Breast epithelium (tissue), 3 donors: ENCODE results near the gene TDRD1.

Experiments used
- POLR2A ChIP-seq: fragments of 450-650 bp; IDR thresholded peaks from one replicate; pipeline ENCODE4 v1.6.1; 2016; ENCODE audit warnings: antibody characterized with exemption, mild to moderate bottlenecking, moderate library complexity
- TF ChIP-seq, protein P1 (sequence below), 3 donors: fragments of 450-650 bp; IDR thresholded peaks; one replicate each; pipeline ENCODE4 v1.5.1; 2016 to 2017; ENCODE audit warnings: antibody characterized with exemption in 3 of 3, mild to moderate bottlenecking in 3 of 3, moderate library complexity in 3 of 3

GRCh38 chr10:114188001-114188400 lies 8.8 kb downstream of the TDRD1 start:
- TF ChIP-seq POLR2A = no peak
- TF ChIP-seq, protein P1, sequence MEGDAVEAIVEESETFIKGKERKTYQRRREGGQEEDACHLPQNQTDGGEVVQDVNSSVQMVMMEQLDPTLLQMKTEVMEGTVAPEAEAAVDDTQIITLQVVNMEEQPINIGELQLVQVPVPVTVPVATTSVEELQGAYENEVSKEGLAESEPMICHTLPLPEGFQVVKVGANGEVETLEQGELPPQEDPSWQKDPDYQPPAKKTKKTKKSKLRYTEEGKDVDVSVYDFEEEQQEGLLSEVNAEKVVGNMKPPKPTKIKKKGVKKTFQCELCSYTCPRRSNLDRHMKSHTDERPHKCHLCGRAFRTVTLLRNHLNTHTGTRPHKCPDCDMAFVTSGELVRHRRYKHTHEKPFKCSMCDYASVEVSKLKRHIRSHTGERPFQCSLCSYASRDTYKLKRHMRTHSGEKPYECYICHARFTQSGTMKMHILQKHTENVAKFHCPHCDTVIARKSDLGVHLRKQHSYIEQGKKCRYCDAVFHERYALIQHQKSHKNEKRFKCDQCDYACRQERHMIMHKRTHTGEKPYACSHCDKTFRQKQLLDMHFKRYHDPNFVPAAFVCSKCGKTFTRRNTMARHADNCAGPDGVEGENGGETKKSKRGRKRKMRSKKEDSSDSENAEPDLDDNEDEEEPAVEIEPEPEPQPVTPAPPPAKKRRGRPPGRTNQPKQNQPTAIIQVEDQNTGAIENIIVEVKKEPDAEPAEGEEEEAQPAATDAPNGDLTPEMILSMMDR (IDR thresholded peaks at IDR 0.05) = no peak
